Tibial artery (tissue), 4 donors: ENCODE results near the gene SLC7A4.

Experiments
- DNase-seq, 2 donors: peaks; one replicate each; pipeline ENCODE4 v3.0.0-alpha.2; 2019
- H3K27ac ChIP-seq, 2 donors: fragments of 200-600 bp; sonication (generic) in 1 of 2; 1 replicate in 1 of 2; 2 replicates in 1 of 2; pipeline ENCODE4 v1.5.1; 2018 to 2019; ENCODE audit warnings: mild to moderate bottlenecking in 1 of 2
- H3K27me3 ChIP-seq, 2 donors: fragments of 200-600 bp; sonication (generic) in 1 of 2; one replicate each; pipeline versions ENCODE4 v1.5.1 to v1.6.0; 2016 to 2019
- H3K36me3 ChIP-seq, 3 donors: fragments of 200-600 bp; sonication (generic) in 2 of 3; one replicate each; pipeline ENCODE4 v1.5.1; 2016 to 2019; ENCODE audit warnings: mild to moderate bottlenecking in 2 of 3
- H3K4me1 ChIP-seq, 4 donors: fragments of 200-600 bp; sonication (generic) in 2 of 4; 1 replicate in 3 of 4; 2 replicates in 1 of 4; pipeline ENCODE4 v1.5.1; 2016 to 2019
- H3K4me3 ChIP-seq, 2 donors: fragments of 200-600 bp; sonication (generic) in 1 of 2; 1 replicate in 1 of 2; 2 replicates in 1 of 2; pipeline ENCODE4 v1.5.1; 2018 to 2019; ENCODE audit warnings: mild to moderate bottlenecking in 2 of 2
- H3K9me3 ChIP-seq, 3 donors: fragments of 200-600 bp; sonication (generic) in 1 of 3; one replicate each; pipeline ENCODE4 v1.5.1; 2016 to 2019
- intact Hi-C: fragments of 100-400 bp; cut with DNase I; formaldehyde crosslinking; loops from one replicate; pipeline ENCODE4 v1.15.0; 2023; ENCODE audit warnings: low total_unique reads
- TF ChIP-seq, protein P1 (sequence below), 2 experiments: fragments of 200-600 bp in 1 of 2; fragments of 450-650 bp in 1 of 2; IDR thresholded peaks; one replicate each; pipeline ENCODE4 v1.5.1; 2017 to 2019; ENCODE audit warnings: antibody characterized with exemption in 2 of 2, mild to moderate bottlenecking in 1 of 2, moderate library complexity in 1 of 2

The SLC7A4 gene

DNA sequence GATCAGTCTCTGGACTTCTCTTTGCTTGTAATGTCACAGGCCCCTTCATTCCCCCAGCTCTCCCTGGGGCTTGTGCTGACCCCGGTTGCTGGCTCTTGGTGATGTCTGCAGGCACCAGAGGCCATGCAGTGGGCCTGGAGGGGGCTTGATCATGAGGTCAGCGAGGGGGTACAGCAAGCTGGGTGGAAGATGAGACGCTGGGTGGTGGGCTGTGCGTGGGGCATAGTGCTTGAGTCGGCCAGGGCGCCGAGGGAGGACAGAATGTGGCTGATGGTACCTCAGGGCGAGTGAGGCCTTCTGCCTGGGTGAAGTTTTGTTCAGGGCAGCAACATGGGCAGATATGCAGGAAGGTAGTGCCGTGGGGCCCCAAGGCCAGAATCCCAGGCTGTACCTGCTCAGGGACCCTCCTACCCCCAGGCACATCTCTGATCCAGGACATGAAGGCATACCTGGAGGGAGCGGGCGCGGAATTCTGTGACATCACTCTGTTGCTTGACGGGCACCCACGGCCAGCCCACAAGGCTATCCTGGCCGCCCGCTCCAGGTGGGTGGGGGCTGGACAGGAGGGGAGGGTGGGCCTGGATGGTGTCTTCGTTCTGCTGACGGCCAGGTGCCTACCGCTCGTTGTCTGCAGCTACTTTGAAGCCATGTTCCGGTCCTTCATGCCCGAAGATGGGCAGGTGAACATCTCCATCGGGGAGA is 36.9 kb downstream of the SLC7A4 start:
- H3K36me3 ChIP-seq: peaks cover 25 to 97% (median 77%) of the 10 kb centered on the region in 3 donors
- no peak for DNase-seq
- intact Hi-C loops: loop anchor here (5.0 kb wide), 1 partner anchor 78 kb away; the partner anchor contains the start of gene CRKL

DNA sequence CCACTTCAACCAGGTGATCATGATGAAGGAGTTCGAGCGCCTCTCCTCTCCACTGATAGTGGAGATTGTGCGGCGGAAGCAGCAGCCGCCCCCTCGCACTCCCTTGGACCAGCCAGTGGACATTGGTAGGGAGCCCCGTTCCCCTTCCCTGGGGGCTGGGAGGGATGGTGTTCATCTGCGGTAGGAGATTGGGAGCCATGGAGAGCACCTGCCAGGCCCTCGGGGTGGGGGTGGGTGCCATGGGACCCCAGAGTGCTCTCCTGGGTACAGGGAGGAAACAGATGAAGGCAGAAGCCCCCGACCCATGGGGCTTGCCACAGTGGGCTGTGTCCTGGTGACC is 37.5 kb downstream of the SLC7A4 start:
- no peak overlapping the region for H3K4me3 ChIP-seq
- H3K27me3 ChIP-seq: no peaks in the 10 kb centered on the region
- intact Hi-C loops: loop anchor here (5.0 kb wide), 1 partner anchor 78 kb away; the partner anchor contains the start of gene CRKL
- H3K36me3 ChIP-seq: peaks cover 25 to 94% (median 73%) of the 10 kb centered on the region in 3 donors
- TF ChIP-seq, protein P1, sequence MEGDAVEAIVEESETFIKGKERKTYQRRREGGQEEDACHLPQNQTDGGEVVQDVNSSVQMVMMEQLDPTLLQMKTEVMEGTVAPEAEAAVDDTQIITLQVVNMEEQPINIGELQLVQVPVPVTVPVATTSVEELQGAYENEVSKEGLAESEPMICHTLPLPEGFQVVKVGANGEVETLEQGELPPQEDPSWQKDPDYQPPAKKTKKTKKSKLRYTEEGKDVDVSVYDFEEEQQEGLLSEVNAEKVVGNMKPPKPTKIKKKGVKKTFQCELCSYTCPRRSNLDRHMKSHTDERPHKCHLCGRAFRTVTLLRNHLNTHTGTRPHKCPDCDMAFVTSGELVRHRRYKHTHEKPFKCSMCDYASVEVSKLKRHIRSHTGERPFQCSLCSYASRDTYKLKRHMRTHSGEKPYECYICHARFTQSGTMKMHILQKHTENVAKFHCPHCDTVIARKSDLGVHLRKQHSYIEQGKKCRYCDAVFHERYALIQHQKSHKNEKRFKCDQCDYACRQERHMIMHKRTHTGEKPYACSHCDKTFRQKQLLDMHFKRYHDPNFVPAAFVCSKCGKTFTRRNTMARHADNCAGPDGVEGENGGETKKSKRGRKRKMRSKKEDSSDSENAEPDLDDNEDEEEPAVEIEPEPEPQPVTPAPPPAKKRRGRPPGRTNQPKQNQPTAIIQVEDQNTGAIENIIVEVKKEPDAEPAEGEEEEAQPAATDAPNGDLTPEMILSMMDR (IDR thresholded peaks at IDR 0.05): no peak
- H3K4me1 ChIP-seq: peaks cover 0 to 8% (median 6%) of the 10 kb centered on the region in 4 donors
- H3K9me3 ChIP-seq: no peaks in the 10 kb centered on the region
- DNase-seq: no peak
- H3K27ac ChIP-seq: no peak overlapping the region

More for the DNA sequence above, 36.9 kb downstream of the SLC7A4 start:
- Histone ChIP-seq H3K9me3 (no peaks in the 10 kb centered on the region), H3K27ac (no peak overlapping the region), H3K27me3 (no peaks in the 10 kb centered on the region), H3K4me1 (peaks cover 6 to 14% (median 12%) of the 10 kb centered on the region in 4 donors), H3K4me3 (no peak overlapping the region)
- TF ChIP-seq, protein P1 (IDR thresholded peaks at IDR 0.05): no peak

DNA sequence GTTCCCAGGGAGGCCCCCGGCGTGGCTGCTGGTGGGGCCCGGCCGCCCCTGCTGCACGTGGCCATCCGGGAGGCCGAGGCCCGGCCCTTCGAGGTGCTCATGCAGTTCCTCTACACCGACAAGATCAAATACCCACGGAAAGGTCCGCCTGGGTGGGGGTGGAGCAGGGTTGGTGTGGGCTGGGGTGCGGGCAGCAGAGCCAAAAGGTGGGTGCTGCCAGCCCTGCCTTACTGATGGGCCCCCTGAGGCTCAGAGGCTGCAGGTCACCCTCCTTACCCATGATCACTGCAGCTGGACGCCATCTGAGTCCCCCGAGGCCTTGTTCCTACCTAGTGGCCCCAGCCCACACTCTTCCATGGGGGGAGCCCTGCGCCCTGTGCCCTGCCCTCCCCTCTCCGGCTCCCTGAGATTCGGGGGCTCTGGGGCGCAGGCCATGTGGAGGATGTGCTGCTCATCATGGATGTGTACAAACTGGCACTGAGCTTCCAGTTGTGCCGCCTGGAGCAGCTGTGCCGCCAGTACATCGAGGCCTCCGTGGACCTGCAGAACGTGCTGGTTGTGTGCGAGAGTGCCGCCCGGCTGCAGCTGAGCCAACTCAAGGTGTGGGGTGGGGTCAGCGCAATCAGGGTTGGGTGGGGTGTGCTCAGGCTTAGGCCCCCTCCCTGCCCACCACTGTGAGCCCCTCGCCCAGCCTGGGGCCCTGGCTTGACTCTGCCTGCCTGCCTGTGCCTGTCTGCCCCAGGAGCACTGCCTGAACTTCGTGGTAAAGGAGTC is 38.0 kb downstream of the SLC7A4 start:
- Histone ChIP-seq H3K36me3 (peaks cover 25 to 94% (median 67%) of the 10 kb centered on the region in 3 donors), H3K27ac (no peak overlapping the region), H3K27me3 (no peaks in the 10 kb centered on the region), H3K9me3 (no peaks in the 10 kb centered on the region), H3K4me1 (peaks cover 0 to 3% (median under 1%) of the 10 kb centered on the region in 4 donors), H3K4me3 (no peak overlapping the region)
- DNase-seq: no peak
- TF ChIP-seq, protein P1 (IDR thresholded peaks at IDR 0.05): no peak
- intact Hi-C loops: no loop called here

DNA sequence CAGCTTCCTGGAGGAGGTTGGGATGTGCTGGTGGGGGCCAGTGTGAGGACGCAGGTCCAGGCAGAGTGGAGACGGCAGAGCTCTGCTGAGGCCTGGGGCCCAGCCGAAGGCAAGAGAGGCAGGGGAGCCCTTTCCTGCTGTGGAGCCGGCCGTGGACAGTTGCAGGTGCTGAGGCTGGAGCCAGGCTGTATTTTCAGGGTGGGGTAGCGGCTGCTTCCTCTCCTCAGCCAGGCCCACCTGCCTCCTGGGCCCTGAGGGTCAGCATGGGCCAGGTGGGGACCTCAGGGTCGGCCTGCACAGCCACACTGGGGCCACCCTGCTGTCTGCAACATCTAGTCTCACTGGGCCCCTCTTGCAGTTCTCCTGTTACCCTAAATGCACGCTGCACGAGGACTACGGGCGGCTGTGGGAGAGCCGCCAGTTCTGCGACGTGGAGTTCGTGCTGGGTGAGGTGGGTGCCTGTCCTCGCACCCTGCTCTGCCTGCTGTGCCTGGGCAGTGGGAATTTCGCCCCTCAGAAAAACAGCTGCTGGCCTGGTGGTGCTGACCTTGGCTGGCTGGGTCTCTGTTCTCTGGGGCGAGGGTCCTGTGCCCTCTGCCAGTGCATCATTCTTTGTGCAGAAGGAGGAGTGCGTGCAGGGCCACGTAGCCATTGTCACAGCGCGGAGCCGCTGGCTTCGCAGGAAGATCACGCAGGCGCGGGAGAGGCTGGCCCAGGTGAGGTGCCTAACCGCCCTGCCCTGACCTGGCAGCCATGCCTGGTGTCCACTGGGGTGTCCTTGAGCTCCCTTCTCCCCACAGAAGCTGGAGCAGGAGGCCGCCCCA is 38.8 kb downstream of the SLC7A4 start:
- Histone ChIP-seq H3K4me3 (no peak overlapping the region), H3K27me3 (no peaks in the 10 kb centered on the region), H3K4me1 (no peaks in the 10 kb centered on the region), H3K36me3 (peaks cover 25 to 97% (median 63%) of the 10 kb centered on the region in 3 donors), H3K9me3 (no peaks in the 10 kb centered on the region), H3K27ac (no peak overlapping the region)
- TF ChIP-seq, protein P1 (IDR thresholded peaks at IDR 0.05): no peak
- intact Hi-C loops: no loop called here
- no peak for DNase-seq

DNA sequence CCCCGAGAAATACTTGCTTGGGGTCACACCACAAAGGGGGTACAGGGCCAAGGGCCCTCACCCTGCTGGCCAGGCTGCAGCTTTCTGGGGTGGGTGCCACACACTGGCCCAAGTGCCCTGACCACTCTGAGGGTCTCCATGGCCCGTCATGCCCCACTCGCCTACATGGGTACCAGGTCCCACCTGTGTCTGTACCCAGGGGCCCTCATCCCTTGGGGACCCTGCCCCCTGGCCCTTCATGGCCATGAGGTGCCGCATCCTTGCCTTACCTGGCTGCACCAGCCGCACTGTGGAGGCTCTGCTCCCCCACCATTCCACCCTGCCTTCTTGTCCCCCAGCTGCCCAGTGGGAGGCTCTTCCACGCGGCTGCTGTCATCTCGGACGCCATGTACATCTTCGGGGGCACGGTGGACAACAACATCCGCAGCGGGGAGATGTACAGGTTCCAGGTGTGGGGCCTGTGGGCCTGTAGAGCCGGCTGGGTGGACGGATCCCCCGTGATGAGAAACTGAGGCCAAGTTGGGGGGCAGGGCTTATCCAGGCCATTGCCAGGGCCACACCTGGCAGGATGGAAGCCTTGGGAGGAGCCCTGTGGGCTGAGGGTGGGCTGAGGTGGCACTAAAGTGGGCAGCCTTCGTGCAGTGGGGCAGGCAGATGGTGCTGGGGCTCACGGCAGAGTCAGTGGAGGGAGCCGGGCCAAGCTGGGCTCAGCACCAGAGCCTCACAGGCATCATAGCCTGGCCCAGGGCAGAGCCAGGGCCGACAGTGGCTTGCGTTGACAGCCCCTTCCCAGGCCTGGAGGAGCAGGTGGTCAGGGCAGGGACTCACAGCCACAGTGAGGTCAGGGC is 39.7 kb downstream of the SLC7A4 start:
- no peaks in the 10 kb centered on the region for H3K27me3 ChIP-seq
- peaks cover 28 to 97% (median 63%) of the 10 kb centered on the region in 3 donors for H3K36me3 ChIP-seq
- no peaks in the 10 kb centered on the region for H3K4me1 ChIP-seq
- TF ChIP-seq, protein P1 (IDR thresholded peaks at IDR 0.05): no peak
- intact Hi-C loops: no loop called here
- no peak for DNase-seq
- H3K27ac ChIP-seq: no peak overlapping the region
- H3K4me3 ChIP-seq: no peak overlapping the region
- no peaks in the 10 kb centered on the region for H3K9me3 ChIP-seq
